GM19372 (cell line): ENCODE results near the gene EXOC6B.
"Not testable (repeated sequence)": the region's sequence is repeated elsewhere in the genome, so short reads cannot be mapped to it uniquely, and the experiment has no call there.

Experiments used
- ATAC-seq: cut with Tn5 transposase; IDR thresholded peaks from one replicate; pipeline ENCODE4 v1.9.1; 2021; ENCODE audit warnings: mild to moderate bottlenecking, low read depth, moderate library complexity; ENCODE audit not compliant: unreplicated experiment

EXOC6B gene

GRCh38 chr2:72562451-72563153 lies 263.2 kb downstream of the EXOC6B start:
- ATAC-seq, result no peak

GRCh38 chr2:72561621-72562318 lies 264.1 kb downstream of the EXOC6B start:
- no peak for ATAC-seq

- ATAC-seq, result no peak
Measured at GRCh38 chr2:72555943-72556342, 269.9 kb downstream of the EXOC6B start.

GRCh38 chr2:72555363-72555762 lies 270.5 kb downstream of the EXOC6B start:
- ATAC-seq, result not testable (repeated sequence)

GRCh38 chr2:72554910-72555309 lies 270.9 kb downstream of the EXOC6B start:
- not testable (repeated sequence) for ATAC-seq

GRCh38 chr2:72554381-72554780 lies 271.5 kb downstream of the EXOC6B start:
- ATAC-seq, result no peak

GRCh38 chr2:72548081-72548764 lies 277.6 kb downstream of the EXOC6B start:
- ATAC-seq, result no peak

GRCh38 chr2:72545790-72546189 lies 280.0 kb downstream of the EXOC6B start:
- ATAC-seq, result no peak

- ATAC-seq, result no peak
Measured at GRCh38 chr2:72544554-72544953, 281.3 kb downstream of the EXOC6B start.

- no peak for ATAC-seq
Measured at GRCh38 chr2:72543497-72544216, 282.2 kb downstream of the EXOC6B start.

GRCh38 chr2:72539071-72539552 lies 286.7 kb downstream of the EXOC6B start:
- no peak for ATAC-seq

GRCh38 chr2:72538486-72538885 lies 287.3 kb downstream of the EXOC6B start:
- ATAC-seq, result no peak

GRCh38 chr2:72535586-72535985 lies 290.2 kb downstream of the EXOC6B start:
- not testable (repeated sequence) for ATAC-seq

GRCh38 chr2:72533765-72534164 lies 292.1 kb downstream of the EXOC6B start:
- ATAC-seq, result no peak

GRCh38 chr2:72527424-72527823 lies 298.4 kb downstream of the EXOC6B start:
- ATAC-seq, result no peak

- no peak for ATAC-seq
Measured at GRCh38 chr2:72526623-72527022, 299.2 kb downstream of the EXOC6B start.

GRCh38 chr2:72524071-72524470 lies 301.8 kb downstream of the EXOC6B start:
- no peak for ATAC-seq

GRCh38 chr2:72515696-72516095 lies 310.1 kb downstream of the EXOC6B start:
- no peak for ATAC-seq

- ATAC-seq, result no peak
Measured at GRCh38 chr2:72513011-72513410, 312.8 kb downstream of the EXOC6B start.

GRCh38 chr2:72512376-72512775 lies 313.5 kb downstream of the EXOC6B start:
- ATAC-seq, result no peak

- ATAC-seq, result no peak
Measured at GRCh38 chr2:72511906-72512305, 313.9 kb downstream of the EXOC6B start.
